NB4 (cell line): ENCODE data around the gene CCDC187.

ENCODE experiments used
- CTCF ChIP-seq: IDR thresholded peaks from one replicate; pipeline ENCODE4 v1.5.1; 2012; ENCODE audit warnings: low read depth, low read length
- MAX ChIP-seq: IDR thresholded peaks from 2 replicates; pipeline ENCODE4 v1.6.1; 2011; ENCODE audit warnings: low read depth, low read length
- MYC ChIP-seq: IDR thresholded peaks from 2 replicates; pipeline ENCODE4 v1.6.1; 2011; ENCODE audit warnings: low read depth, low read length
- POLR2A ChIP-seq: IDR thresholded peaks from 2 replicates; pipeline ENCODE4 v1.6.1; 2011; ENCODE audit warnings: mild to moderate bottlenecking; ENCODE audit not compliant: insufficient read length; ENCODE audit errors: extremely low read depth

- TF ChIP-seq CTCF = no peak
- TF ChIP-seq POLR2A = no peak
- no peak for TF ChIP-seq MYC
- TF ChIP-seq MAX = no peak
These were observed 101.2 kb downstream of the CCDC187 start for GRCh38 chr9:136202454-136203407.
